ENCODE results near the gene DNAJB8. TPM values are rescaled to one million over a fixed set of nuclear protein-coding genes. Genes with fewer than 3 reads are reported as not detected.

DNAJB8 gene
- total RNA-seq, 1 experiment from 2014 or later: not detected

DNA sequence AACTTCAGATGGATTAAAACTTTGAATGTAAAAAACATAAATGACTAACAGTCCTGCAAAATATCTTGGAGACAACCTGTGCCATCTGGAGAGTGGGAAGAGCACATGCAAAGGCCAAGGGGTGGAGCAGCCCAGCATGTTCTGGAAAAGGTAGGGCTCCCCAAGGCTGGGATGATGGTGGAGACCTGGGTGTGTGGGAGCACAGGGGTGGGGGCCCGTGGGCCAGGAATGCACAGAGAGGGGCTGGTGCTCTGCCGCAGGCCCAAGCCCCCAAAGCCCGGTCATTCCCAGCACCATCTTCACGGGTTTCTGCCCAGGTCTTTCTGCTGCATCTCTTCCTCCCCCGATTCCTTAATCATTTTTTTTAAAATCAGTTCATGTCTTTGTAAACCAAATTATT lies 36.0 kb upstream of the DNAJB8 start:
- H3K4me3 ChIP-seq (ENCODE audit: low read length): no peak overlapping the region
- no peak overlapping the region for H2AFZ ChIP-seq (ENCODE audit: low read length)
- ChIA-PET CTCF (interaction anchor here (0.6 kb wide), 1 partner anchor 61 kb away, joined by 3 read pairs; no protein-coding TSS in a partner anchor), POLR2A (ENCODE audit: unreplicated experiment) (no interaction called here)
- peaks cover 10% of the 10 kb centered on the region for H3K4me1 ChIP-seq (ENCODE audit: insufficient read depth, low read length)
- H3K27ac ChIP-seq (ENCODE audit: low read length): no peak overlapping the region
- H3K9me3 ChIP-seq (ENCODE audit: low read length): no peaks in the 10 kb centered on the region
- ATAC-seq (no peak), DNase-seq (no peak)
- TF ChIP-seq EZH2 (IDR thresholded peaks at IDR 0.05; ENCODE audit: low read length, unreplicated experiment): no peak
- TF ChIP-seq, protein P1, sequence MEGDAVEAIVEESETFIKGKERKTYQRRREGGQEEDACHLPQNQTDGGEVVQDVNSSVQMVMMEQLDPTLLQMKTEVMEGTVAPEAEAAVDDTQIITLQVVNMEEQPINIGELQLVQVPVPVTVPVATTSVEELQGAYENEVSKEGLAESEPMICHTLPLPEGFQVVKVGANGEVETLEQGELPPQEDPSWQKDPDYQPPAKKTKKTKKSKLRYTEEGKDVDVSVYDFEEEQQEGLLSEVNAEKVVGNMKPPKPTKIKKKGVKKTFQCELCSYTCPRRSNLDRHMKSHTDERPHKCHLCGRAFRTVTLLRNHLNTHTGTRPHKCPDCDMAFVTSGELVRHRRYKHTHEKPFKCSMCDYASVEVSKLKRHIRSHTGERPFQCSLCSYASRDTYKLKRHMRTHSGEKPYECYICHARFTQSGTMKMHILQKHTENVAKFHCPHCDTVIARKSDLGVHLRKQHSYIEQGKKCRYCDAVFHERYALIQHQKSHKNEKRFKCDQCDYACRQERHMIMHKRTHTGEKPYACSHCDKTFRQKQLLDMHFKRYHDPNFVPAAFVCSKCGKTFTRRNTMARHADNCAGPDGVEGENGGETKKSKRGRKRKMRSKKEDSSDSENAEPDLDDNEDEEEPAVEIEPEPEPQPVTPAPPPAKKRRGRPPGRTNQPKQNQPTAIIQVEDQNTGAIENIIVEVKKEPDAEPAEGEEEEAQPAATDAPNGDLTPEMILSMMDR (conservative IDR thresholded peaks at IDR 0.05; ENCODE audit: low read depth, low read length): no peak
- no peaks in the 10 kb centered on the region for H4K20me1 ChIP-seq (ENCODE audit: low read length)
- BruUV-seq (replicated peaks): no TSS peak
- no peak overlapping the region for H3K4me2 ChIP-seq (ENCODE audit: low read length)
- no peaks in the 10 kb centered on the region for H3K79me2 ChIP-seq (ENCODE audit: low read length)
- H3K36me3 ChIP-seq (ENCODE audit: low read depth, low read length): no peaks in the 10 kb centered on the region
- no peaks in the 10 kb centered on the region for H3K9me2 ChIP-seq (replicated peaks; ENCODE audit: low read length)
- intact Hi-C loops (cut with micrococcal nuclease): loop anchor here (10.0 kb wide), 1 partner anchor 82 kb away; no protein-coding TSS in a partner anchor
- no peaks in the 10 kb centered on the region for H3K27me3 ChIP-seq (ENCODE audit: low read length)
- H3K9ac ChIP-seq (ENCODE audit: low read length): no peak overlapping the region
- H3F3A ChIP-seq (ENCODE audit: low read length, unreplicated experiment): no peaks in the 10 kb centered on the region

DNA sequence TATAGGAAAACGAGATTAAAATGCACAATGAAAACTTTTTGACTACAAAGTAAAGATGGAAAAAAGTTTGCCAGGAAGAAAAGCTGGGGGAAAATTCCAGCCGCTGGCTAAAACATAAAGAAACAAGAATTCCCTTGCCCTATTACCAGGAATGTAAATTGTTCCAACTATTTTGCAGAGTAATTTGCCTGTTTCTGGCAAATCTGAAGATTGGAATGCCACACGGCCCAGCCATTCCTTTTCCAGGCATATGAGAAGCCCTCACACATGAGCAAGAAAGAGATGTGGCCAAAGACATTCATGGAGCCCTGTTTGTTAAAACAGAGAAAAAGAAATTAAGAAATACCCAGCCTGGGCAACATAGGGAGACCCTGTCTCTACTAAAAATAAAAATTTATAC lies 34.7 kb upstream of the DNAJB8 start:
- Histone ChIP-seq H3K4me2 (ENCODE audit: low read length) (no peak overlapping the region), H3K4me1 (ENCODE audit: insufficient read depth, low read length) (peaks cover 10% of the 10 kb centered on the region), H4K20me1 (ENCODE audit: low read length) (no peaks in the 10 kb centered on the region), H3K9me3 (ENCODE audit: low read length) (no peaks in the 10 kb centered on the region), H3K4me3 (ENCODE audit: low read length) (no peak overlapping the region), H3K36me3 (ENCODE audit: low read depth, low read length) (no peaks in the 10 kb centered on the region), H3F3A (ENCODE audit: low read length, unreplicated experiment) (no peaks in the 10 kb centered on the region), H2AFZ (ENCODE audit: low read length) (no peak overlapping the region), H3K9me2 (replicated peaks; ENCODE audit: low read length) (no peaks in the 10 kb centered on the region), H3K27me3 (ENCODE audit: low read length) (no peaks in the 10 kb centered on the region), H3K27ac (ENCODE audit: low read length) (no peak overlapping the region), H3K79me2 (ENCODE audit: low read length) (no peaks in the 10 kb centered on the region), H3K9ac (ENCODE audit: low read length) (no peak overlapping the region)
- intact Hi-C loops (cut with micrococcal nuclease): loop anchor here (10.0 kb wide), 1 partner anchor 83 kb away; no protein-coding TSS in a partner anchor
- TF ChIP-seq, protein P1 (conservative IDR thresholded peaks at IDR 0.05; ENCODE audit: low read depth, low read length): no peak
- TF ChIP-seq EZH2phosphoT487 (IDR thresholded peaks at IDR 0.05; ENCODE audit: borderline replicate concordance, low read length): no peak
- no peak for TF ChIP-seq EZH2 (IDR thresholded peaks at IDR 0.05; ENCODE audit: low read length, unreplicated experiment)
- DNase-seq (no peak), ATAC-seq (no peak)
- BruUV-seq (replicated peaks): no TSS peak
- POLR2A ChIA-PET (ENCODE audit: unreplicated experiment): no interaction called here
- CTCF ChIA-PET: no interaction called here

DNA sequence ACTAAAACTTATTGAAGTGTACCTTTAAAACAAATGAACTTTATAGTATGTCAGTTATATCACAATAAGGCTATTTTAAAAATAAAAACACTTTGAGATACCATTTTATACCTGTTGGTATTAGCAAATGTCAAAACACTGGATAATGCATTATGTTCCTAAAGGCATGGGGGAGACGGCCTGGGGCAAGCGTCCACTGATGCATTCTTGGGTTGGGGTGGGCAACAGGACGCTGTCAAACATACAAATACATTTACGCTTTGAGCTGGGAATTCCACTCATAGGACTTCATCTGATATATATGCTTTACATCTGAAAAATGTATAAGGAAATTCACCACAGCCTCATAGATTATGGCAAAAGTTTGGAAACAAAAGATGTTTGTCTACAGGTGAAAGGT lies 33.9 kb upstream of the DNAJB8 start:
- intact Hi-C loops (cut with micrococcal nuclease): loop anchor here (10.0 kb wide), 1 partner anchor 84 kb away; no protein-coding TSS in a partner anchor
- Histone ChIP-seq H3K79me2 (ENCODE audit: low read length) (no peaks in the 10 kb centered on the region), H3K9me2 (replicated peaks; ENCODE audit: low read length) (no peaks in the 10 kb centered on the region), H3K4me3 (ENCODE audit: low read length) (no peak overlapping the region), H3K27ac (ENCODE audit: low read length) (no peak overlapping the region), H3F3A (ENCODE audit: low read length, unreplicated experiment) (no peaks in the 10 kb centered on the region), H3K4me2 (ENCODE audit: low read length) (no peak overlapping the region), H2AFZ (ENCODE audit: low read length) (no peak overlapping the region), H4K20me1 (ENCODE audit: low read length) (no peaks in the 10 kb centered on the region), H3K9ac (ENCODE audit: low read length) (no peak overlapping the region), H3K36me3 (ENCODE audit: low read depth, low read length) (no peaks in the 10 kb centered on the region), H3K4me1 (ENCODE audit: insufficient read depth, low read length) (peaks cover 10% of the 10 kb centered on the region), H3K9me3 (ENCODE audit: low read length) (no peaks in the 10 kb centered on the region), H3K27me3 (ENCODE audit: low read length) (no peaks in the 10 kb centered on the region)
- ATAC-seq: no peak
- POLR2A ChIA-PET (ENCODE audit: unreplicated experiment): no interaction called here
- TF ChIP-seq EZH2 (IDR thresholded peaks at IDR 0.05; ENCODE audit: low read length, unreplicated experiment) (no peak), EZH2phosphoT487 (IDR thresholded peaks at IDR 0.05; ENCODE audit: borderline replicate concordance, low read length) (no peak)
- TF ChIP-seq, protein P1 (conservative IDR thresholded peaks at IDR 0.05; ENCODE audit: low read depth, low read length): no peak
- CTCF ChIA-PET: no interaction called here
- DNase-seq: no peak
- BruUV-seq (replicated peaks): no TSS peak

All from PC-3 (cell line).